ENCODE data around the gene NLRP1.
A peak's percentile ranks its signal among the peaks of the same experiment; 100 is the strongest.

Gene NLRP1

GRCh38 chr17:5585287-5585794, 1.0 kb upstream of the NLRP1 start:
- Histone ChIP-seq H2BK12ac (ENCODE audit: low read length) (no peak overlapping the region), H2BK5ac (ENCODE audit: low read length) (peak overlapping the region; percentile 19), H3K4ac (ENCODE audit: low read length) (no peak overlapping the region), H3K36me3 (replicated peaks in 1 of 2; ENCODE audit: control insufficient read depth in 2 of 2, insufficient read depth in 2 of 2, low read length in 2 of 2) (no peaks in the 10 kb centered on the region), H3K27me3 (ENCODE audit: control insufficient read depth in 3 of 3, insufficient read depth in 3 of 3, low read depth in 1 of 3, low read length in 3 of 3) (no peaks in the 10 kb centered on the region), H2AK5ac (ENCODE audit: low read depth, low read length) (no peak overlapping the region), H3K18ac (ENCODE audit: low read length) (no peak overlapping the region), H3K9ac (ENCODE audit: low read depth, low read length, poor library complexity) (no peak overlapping the region), H2BK120ac (ENCODE audit: low read depth, low read length) (no peak overlapping the region), H4K8ac (ENCODE audit: low read depth, low read length) (no peak overlapping the region), H3K27ac (replicated peaks; ENCODE audit: low read length) (no peak overlapping the region), H2BK15ac (ENCODE audit: low read length) (no peak overlapping the region), H3K23ac (ENCODE audit: low read depth, low read length, poor library complexity) (no peak overlapping the region), H4K91ac (ENCODE audit: low read depth, low read length, poor library complexity) (no peak overlapping the region), H3K14ac (ENCODE audit: low read length) (no peak overlapping the region), H3K9me3 (replicated peaks in 1 of 2; ENCODE audit: control insufficient read depth in 2 of 2, insufficient read depth in 1 of 2, low read depth in 1 of 2, low read length in 2 of 2) (no peaks in the 10 kb centered on the region), H3K4me1 (ENCODE audit: control insufficient read depth in 2 of 2, insufficient read depth in 1 of 2, low read depth in 1 of 2, low read length in 2 of 2) (no peaks in the 10 kb centered on the region), H3K79me1 (ENCODE audit: low read depth, low read length) (no peaks in the 10 kb centered on the region), H3K4me3 (ENCODE audit: low read length in 2 of 2) (no peak overlapping the region), H3K4me2 (ENCODE audit: insufficient read depth, low read length, poor library complexity, severe bottlenecking) (no peak overlapping the region), H2AFZ (ENCODE audit: low read length) (no peak overlapping the region)
- no CpG with 5 or more reads among the region's 11 CpGs for WGBS, 2 donors (ENCODE audit: extremely low coverage in 2 of 2, insufficient read length in 2 of 2, insufficient replicate concordance in 1 of 2)
- no peak for DNase-seq (ENCODE audit: low spot score)

GRCh38 chr17:5583426-5584382, 605 bp downstream of the NLRP1 start:
- H4K91ac ChIP-seq (ENCODE audit: low read depth, low read length, poor library complexity) = no peak overlapping the region
- peak overlapping the region; percentile 36 for H2AK5ac ChIP-seq (ENCODE audit: low read depth, low read length)
- H3K9ac ChIP-seq (ENCODE audit: low read depth, low read length, poor library complexity) = no peak overlapping the region
- no peaks in the 10 kb centered on the region for H3K27me3 ChIP-seq (ENCODE audit: control insufficient read depth in 3 of 3, insufficient read depth in 3 of 3, low read depth in 1 of 3, low read length in 3 of 3)
- H3K18ac ChIP-seq (ENCODE audit: low read length) = no peak overlapping the region
- H2BK15ac ChIP-seq (ENCODE audit: low read length) = peak overlapping the region; percentile 40
- no peak overlapping the region for H3K4ac ChIP-seq (ENCODE audit: low read length)
- no peak overlapping the region for H2BK120ac ChIP-seq (ENCODE audit: low read depth, low read length)
- H3K9me3 ChIP-seq (replicated peaks in 1 of 2; ENCODE audit: control insufficient read depth in 2 of 2, insufficient read depth in 1 of 2, low read depth in 1 of 2, low read length in 2 of 2) = no peaks in the 10 kb centered on the region
- peak overlapping the region; percentile 31 for H2BK5ac ChIP-seq (ENCODE audit: low read length)
- DNase-seq (ENCODE audit: low spot score) = no peak
- H3K23ac ChIP-seq (ENCODE audit: low read depth, low read length, poor library complexity) = peak overlapping the region; percentile 5
- H3K79me1 ChIP-seq (ENCODE audit: low read depth, low read length) = no peaks in the 10 kb centered on the region
- H3K36me3 ChIP-seq (replicated peaks in 1 of 2; ENCODE audit: control insufficient read depth in 2 of 2, insufficient read depth in 2 of 2, low read length in 2 of 2) = no peaks in the 10 kb centered on the region
- WGBS, 2 donors (ENCODE audit: extremely low coverage in 2 of 2, insufficient read length in 2 of 2, insufficient replicate concordance in 1 of 2) = no CpG with 5 or more reads among the region's 21 CpGs
- H3K4me1 ChIP-seq (ENCODE audit: control insufficient read depth in 2 of 2, insufficient read depth in 1 of 2, low read depth in 1 of 2, low read length in 2 of 2) = no peaks in the 10 kb centered on the region
- H3K4me3 ChIP-seq (ENCODE audit: low read length in 2 of 2) = no peak overlapping the region
- H2BK12ac ChIP-seq (ENCODE audit: low read length) = peak overlapping the region; percentile 32
- no peak overlapping the region for H3K27ac ChIP-seq (replicated peaks; ENCODE audit: low read length)
- H3K14ac ChIP-seq (ENCODE audit: low read length) = peak overlapping the region; percentile 47
- H2AFZ ChIP-seq (ENCODE audit: low read length) = no peak overlapping the region
- no peak overlapping the region for H3K4me2 ChIP-seq (ENCODE audit: insufficient read depth, low read length, poor library complexity, severe bottlenecking)
- H4K8ac ChIP-seq (ENCODE audit: low read depth, low read length) = peak overlapping the region; percentile 1

- H4K8ac ChIP-seq (ENCODE audit: low read depth, low read length) = no peak overlapping the region
- no peaks in the 10 kb centered on the region for H3K36me3 ChIP-seq (replicated peaks in 1 of 2; ENCODE audit: control insufficient read depth in 2 of 2, insufficient read depth in 2 of 2, low read length in 2 of 2)
- H2BK15ac ChIP-seq (ENCODE audit: low read length) = peak overlapping the region; percentile 75
- H3K9me3 ChIP-seq (replicated peaks in 1 of 2; ENCODE audit: control insufficient read depth in 2 of 2, insufficient read depth in 1 of 2, low read depth in 1 of 2, low read length in 2 of 2) = no peaks in the 10 kb centered on the region
- H4K91ac ChIP-seq (ENCODE audit: low read depth, low read length, poor library complexity) = no peak overlapping the region
- H3K4me3 ChIP-seq (ENCODE audit: low read length in 2 of 2) = no peak overlapping the region
- no peak overlapping the region for H2AFZ ChIP-seq (ENCODE audit: low read length)
- H3K4me1 ChIP-seq (ENCODE audit: control insufficient read depth in 2 of 2, insufficient read depth in 1 of 2, low read depth in 1 of 2, low read length in 2 of 2) = no peaks in the 10 kb centered on the region
- no peak overlapping the region for H2BK12ac ChIP-seq (ENCODE audit: low read length)
- H3K27me3 ChIP-seq (ENCODE audit: control insufficient read depth in 3 of 3, insufficient read depth in 3 of 3, low read depth in 1 of 3, low read length in 3 of 3) = no peaks in the 10 kb centered on the region
- no peak overlapping the region for H3K14ac ChIP-seq (ENCODE audit: low read length)
- H3K9ac ChIP-seq (ENCODE audit: low read depth, low read length, poor library complexity) = no peak overlapping the region
- no peaks in the 10 kb centered on the region for H3K79me1 ChIP-seq (ENCODE audit: low read depth, low read length)
- no peak overlapping the region for H2AK5ac ChIP-seq (ENCODE audit: low read depth, low read length)
- WGBS, 2 donors (ENCODE audit: extremely low coverage in 2 of 2, insufficient read length in 2 of 2, insufficient replicate concordance in 1 of 2) = no CpG with 5 or more reads among the region's 11 CpGs
- no peak overlapping the region for H2BK120ac ChIP-seq (ENCODE audit: low read depth, low read length)
- no peak overlapping the region for H3K4ac ChIP-seq (ENCODE audit: low read length)
- no peak for DNase-seq (ENCODE audit: low spot score)
- no peak overlapping the region for H3K27ac ChIP-seq (replicated peaks; ENCODE audit: low read length)
- H2BK5ac ChIP-seq (ENCODE audit: low read length) = no peak overlapping the region
- H3K23ac ChIP-seq (ENCODE audit: low read depth, low read length, poor library complexity) = no peak overlapping the region
- no peak overlapping the region for H3K4me2 ChIP-seq (ENCODE audit: insufficient read depth, low read length, poor library complexity, severe bottlenecking)
- no peak overlapping the region for H3K18ac ChIP-seq (ENCODE audit: low read length)
Measured at GRCh38 chr17:5582209-5583185, 1.8 kb downstream of the NLRP1 start.

Measured in neuronal stem cell (in vitro differentiated cells).